ENCODE measurements around the gene PRTN3.

PRTN3 gene

GRCh38 chr19:862581-863314 lies 21.9 kb downstream of the PRTN3 start:
- H3K4me3 ChIP-seq (ENCODE audit: control insufficient read depth, low read depth, low read length) = no peak overlapping the region
- no peak for TF ChIP-seq CTCF (IDR thresholded peaks at IDR 0.05; ENCODE audit: control insufficient read depth, insufficient read depth, low read depth, low read length, missing control alignments)
- no peak for DNase-seq (ENCODE audit: low read depth)

- no peak for TF ChIP-seq CTCF (IDR thresholded peaks at IDR 0.05; ENCODE audit: control insufficient read depth, insufficient read depth, low read depth, low read length, missing control alignments)
- DNase-seq (ENCODE audit: low read depth) = no peak
- no peak overlapping the region for H3K4me3 ChIP-seq (ENCODE audit: control insufficient read depth, low read depth, low read length)
These were observed 22.5 kb downstream of the PRTN3 start for GRCh38 chr19:863315-863620.

- no peak for DNase-seq (ENCODE audit: low read depth)
- H3K4me3 ChIP-seq (ENCODE audit: control insufficient read depth, low read depth, low read length) = no peak overlapping the region
- no peak for TF ChIP-seq CTCF (IDR thresholded peaks at IDR 0.05; ENCODE audit: control insufficient read depth, insufficient read depth, low read depth, low read length, missing control alignments)
These were observed 26.0 kb downstream of the PRTN3 start for GRCh38 chr19:866769-867300.

GRCh38 chr19:867301-867793 lies 26.5 kb downstream of the PRTN3 start:
- no peak for TF ChIP-seq CTCF (IDR thresholded peaks at IDR 0.05; ENCODE audit: control insufficient read depth, insufficient read depth, low read depth, low read length, missing control alignments)
- no peak for DNase-seq (ENCODE audit: low read depth)
- no peak overlapping the region for H3K4me3 ChIP-seq (ENCODE audit: control insufficient read depth, low read depth, low read length)

GRCh38 chr19:867855-868457 lies 27.2 kb downstream of the PRTN3 start:
- H3K4me3 ChIP-seq (ENCODE audit: control insufficient read depth, low read depth, low read length) = no peak overlapping the region
- no peak for TF ChIP-seq CTCF (IDR thresholded peaks at IDR 0.05; ENCODE audit: control insufficient read depth, insufficient read depth, low read depth, low read length, missing control alignments)
- DNase-seq (ENCODE audit: low read depth) = no peak

GRCh38 chr19:868458-869244 lies 27.9 kb downstream of the PRTN3 start:
- no peak overlapping the region for H3K4me3 ChIP-seq (ENCODE audit: control insufficient read depth, low read depth, low read length)
- DNase-seq (ENCODE audit: low read depth) = no peak
- no peak for TF ChIP-seq CTCF (IDR thresholded peaks at IDR 0.05; ENCODE audit: control insufficient read depth, insufficient read depth, low read depth, low read length, missing control alignments)
